Thyroid gland (tissue), 4 donors: ENCODE results near the gene ADCY1.

Experiments used
- CTCF ChIP-seq, 6 experiments: fragments of 200-600 bp in 3 of 6; fragments of 450-650 bp in 3 of 6; sonication (generic) in 3 of 6; IDR thresholded peaks; one replicate each; pipeline ENCODE4 v1.5.1; 2016 to 2019; ENCODE audit warnings: antibody characterized with exemption in 6 of 6, mild to moderate bottlenecking in 2 of 6, inconsistent platforms in 1 of 6, moderate library complexity in 1 of 6
- POLR2A ChIP-seq, 2 donors: fragments of 450-650 bp; IDR thresholded peaks; one replicate each; pipeline ENCODE4 v1.6.1; 2017; ENCODE audit warnings: antibody characterized with exemption in 2 of 2, mild to moderate bottlenecking in 2 of 2, moderate library complexity in 1 of 2

- TF ChIP-seq CTCF (IDR thresholded peaks at IDR 0.05) (no peak), POLR2A (IDR thresholded peaks at IDR 0.05) (no peak)
Measured at GRCh38 chr7:45588466-45588865, 14.3 kb downstream of the ADCY1 start.
